NCI-H2227 (cell line): ENCODE measurements around the gene CABP2.

ENCODE experiments used
- DNase-seq: peaks from one replicate; lab custom pipeline; 2025; ENCODE audit not compliant: unreplicated experiment; lab: John Stamatoyannopoulos, UW

CABP2 gene

GRCh38 chr11:67508486-67509121 is 14.6 kb downstream of the CABP2 start:
- peak; percentile 99 for DNase-seq

- peak; percentile 100 for DNase-seq
Measured at GRCh38 chr11:67507864-67508485, 15.3 kb downstream of the CABP2 start, which contains the start of gene CDK2AP2. Gene CDK2AP2 (minus strand): TSS chr11:67508162. CDS start chr11:67508082, 80 bp downstream.

GRCh38 chr11:67507242-67507863 is 15.9 kb downstream of the CABP2 start:
- no peak for DNase-seq

- DNase-seq = no peak
Measured at GRCh38 chr11:67506426-67507051, 16.7 kb downstream of the CABP2 start.

GRCh38 chr11:67505605-67506396 is 17.4 kb downstream of the CABP2 start:
- peak; percentile 90 for DNase-seq

GRCh38 chr11:67504950-67505581 is 18.2 kb downstream of the CABP2 start, which contains the start of gene PITPNM1:
Gene PITPNM1 (minus strand): TSS chr11:67505363. CDS start chr11:67504180, 1,183 bp downstream.
- DNase-seq = peak; percentile 81

- DNase-seq = peak; percentile 55
Measured at GRCh38 chr11:67504005-67504949, 19.0 kb downstream of the CABP2 start.

GRCh38 chr11:67503119-67504004 is 19.9 kb downstream of the CABP2 start:
- DNase-seq = no peak

GRCh38 chr11:67502328-67502979 is 20.8 kb downstream of the CABP2 start:
- DNase-seq = no peak

- DNase-seq = no peak
Measured at GRCh38 chr11:67501854-67502253, 21.4 kb downstream of the CABP2 start.

GRCh38 chr11:67500831-67501715 is 22.2 kb downstream of the CABP2 start:
- no peak for DNase-seq

GRCh38 chr11:67500484-67500821 is 22.8 kb downstream of the CABP2 start:
- DNase-seq = no peak

GRCh38 chr11:67499808-67500483 is 23.3 kb downstream of the CABP2 start:
- no peak for DNase-seq

- DNase-seq = no peak
Measured at GRCh38 chr11:67498544-67498972, 24.7 kb downstream of the CABP2 start.

GRCh38 chr11:67497656-67498291 is 25.5 kb downstream of the CABP2 start:
- DNase-seq = no peak

GRCh38 chr11:67496113-67496512 is 27.1 kb downstream of the CABP2 start:
- no peak for DNase-seq
